ENCODE results near the gene RHOD. TPM values are rescaled to one million over a fixed set of nuclear protein-coding genes. Genes with fewer than 3 reads are reported as not detected.

RHOD gene
- total RNA-seq, 2 donors from 2014 or later, result 26.2 to 69.5 TPM

DNA sequence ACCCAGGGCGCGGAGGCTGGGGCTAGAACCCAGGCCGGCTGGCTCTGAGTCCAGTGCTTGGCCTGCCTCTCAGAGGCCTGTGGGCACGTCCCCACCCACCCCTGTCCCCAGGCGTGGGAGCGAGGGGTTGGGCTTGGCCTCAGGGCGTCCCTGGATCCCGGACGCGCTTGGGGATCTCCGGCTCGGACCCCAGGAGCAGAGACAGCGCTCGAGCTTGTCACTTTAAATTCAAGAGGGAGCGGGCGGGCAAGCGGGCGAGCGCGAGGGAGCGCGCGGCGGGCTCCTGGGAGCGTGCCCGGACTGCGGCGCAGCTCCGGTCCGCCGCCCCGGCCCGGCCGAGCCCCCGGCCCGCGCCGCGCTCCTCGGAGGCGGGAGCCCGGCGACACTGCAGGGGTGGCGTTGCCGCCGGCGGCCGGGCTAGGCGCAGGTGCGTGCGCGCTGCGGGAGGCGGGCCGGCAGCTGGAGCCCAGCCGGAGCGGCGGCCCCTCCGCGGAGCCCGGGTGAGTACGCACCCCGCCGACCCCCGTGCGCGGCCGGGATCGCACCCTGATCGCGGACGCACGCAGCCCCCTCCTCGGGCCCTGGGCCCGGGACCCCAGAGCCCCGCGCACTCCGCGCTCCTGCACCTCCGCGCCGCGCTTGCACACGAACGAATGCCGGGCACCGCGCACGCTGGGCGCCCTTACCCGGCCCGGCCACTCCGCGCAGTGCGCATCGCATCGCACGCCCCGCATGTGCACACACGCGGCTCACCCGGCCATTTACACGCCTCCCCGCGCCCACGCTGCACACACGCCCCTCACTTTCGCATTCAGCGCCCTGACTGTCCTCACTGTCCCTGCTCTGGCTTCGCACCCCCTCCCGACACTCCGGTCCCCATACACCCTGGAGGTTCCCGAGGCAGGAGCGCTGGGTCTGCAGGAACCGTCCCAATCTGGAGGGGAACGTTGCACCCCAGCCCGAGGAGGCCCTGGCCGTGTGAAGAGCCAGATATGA lies 33.4 kb upstream of the RHOD start, which contains the start of gene SYT12:
TSS of gene SYT12 (plus strand) at position 174 of the 996 bp plus-strand sequence. CDS start 7,011 bp downstream, outside the sequence.
- H3K4me1 ChIP-seq (replicated peaks), result no peaks in the 10 kb centered on the region
- H3K36me3 ChIP-seq, result no peaks in the 10 kb centered on the region
- DNase-seq (ENCODE audit: low spot score), result no peak
- no peaks in the 10 kb centered on the region for H3K27me3 ChIP-seq (replicated peaks; ENCODE audit: insufficient read depth)
- TF ChIP-seq, protein P1, sequence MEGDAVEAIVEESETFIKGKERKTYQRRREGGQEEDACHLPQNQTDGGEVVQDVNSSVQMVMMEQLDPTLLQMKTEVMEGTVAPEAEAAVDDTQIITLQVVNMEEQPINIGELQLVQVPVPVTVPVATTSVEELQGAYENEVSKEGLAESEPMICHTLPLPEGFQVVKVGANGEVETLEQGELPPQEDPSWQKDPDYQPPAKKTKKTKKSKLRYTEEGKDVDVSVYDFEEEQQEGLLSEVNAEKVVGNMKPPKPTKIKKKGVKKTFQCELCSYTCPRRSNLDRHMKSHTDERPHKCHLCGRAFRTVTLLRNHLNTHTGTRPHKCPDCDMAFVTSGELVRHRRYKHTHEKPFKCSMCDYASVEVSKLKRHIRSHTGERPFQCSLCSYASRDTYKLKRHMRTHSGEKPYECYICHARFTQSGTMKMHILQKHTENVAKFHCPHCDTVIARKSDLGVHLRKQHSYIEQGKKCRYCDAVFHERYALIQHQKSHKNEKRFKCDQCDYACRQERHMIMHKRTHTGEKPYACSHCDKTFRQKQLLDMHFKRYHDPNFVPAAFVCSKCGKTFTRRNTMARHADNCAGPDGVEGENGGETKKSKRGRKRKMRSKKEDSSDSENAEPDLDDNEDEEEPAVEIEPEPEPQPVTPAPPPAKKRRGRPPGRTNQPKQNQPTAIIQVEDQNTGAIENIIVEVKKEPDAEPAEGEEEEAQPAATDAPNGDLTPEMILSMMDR (IDR thresholded peaks at IDR 0.05), result no peak
- TF ChIP-seq POLR2A (IDR thresholded peaks at IDR 0.05) (no peak), POLR2AphosphoS5 (IDR thresholded peaks at IDR 0.05) (no peak)
- H3K4me3 ChIP-seq, result peak within 1 kb of the TSS; percentile 28 to 43
- WGBS, result 2% methylated on average over 57 of the region's 118 CpGs
- intact Hi-C loops (cut with DNase I), result no loop called here
- no peak within 1 kb of the TSS for H3K27ac ChIP-seq
- H3K9me3 ChIP-seq, result no peaks in the 10 kb centered on the region

DNA sequence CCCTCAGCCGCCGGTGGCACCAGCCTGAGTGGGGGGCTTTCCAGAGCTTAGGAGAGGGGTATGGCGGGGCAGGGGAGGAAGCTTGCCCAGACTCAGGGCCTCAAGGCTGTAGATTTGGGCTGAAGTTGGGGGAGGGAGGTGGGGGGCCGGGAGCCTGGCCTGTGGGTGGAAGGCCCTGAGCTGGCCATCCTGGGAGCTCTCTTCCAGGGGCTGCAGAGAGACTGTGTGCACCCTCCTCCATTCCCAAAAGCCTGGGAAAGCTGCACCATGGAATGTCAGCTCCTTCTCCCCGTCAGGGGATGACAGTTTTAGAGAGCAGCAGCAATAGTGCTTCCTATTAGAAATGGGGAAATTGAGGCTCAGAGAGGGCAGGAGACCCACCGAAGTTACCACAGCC lies 32.7 kb upstream of the RHOD start:
- peak overlapping the region in 1 of 2 donors; percentile 43 for H3K4me3 ChIP-seq

DNA sequence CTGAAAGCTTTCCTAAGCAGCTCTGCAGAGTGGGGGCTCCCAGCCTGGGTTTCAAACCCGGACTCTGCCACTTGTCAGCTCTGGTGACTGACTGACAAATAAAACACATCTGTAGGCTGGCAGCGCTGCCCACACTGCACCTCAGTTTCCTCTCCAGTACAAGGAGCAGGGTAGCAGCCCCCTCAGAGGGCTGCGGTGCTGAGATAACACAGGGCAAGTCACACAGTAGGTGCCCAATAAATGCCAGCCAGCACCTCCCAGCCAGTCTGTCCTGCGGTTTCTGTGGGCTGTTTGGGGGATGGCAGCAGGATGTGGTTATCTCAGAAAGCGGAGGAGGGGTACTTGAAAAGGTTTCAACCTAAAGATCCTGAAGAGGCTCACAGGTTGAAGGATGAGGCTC lies 32.2 kb upstream of the RHOD start:
- WGBS, result 78% methylated on average over 5 of the region's 5 CpGs
- Histone ChIP-seq H3K27ac (no peak overlapping the region), H3K4me3 (no peak overlapping the region), H3K9me3 (no peaks in the 10 kb centered on the region), H3K27me3 (replicated peaks; ENCODE audit: insufficient read depth) (no peaks in the 10 kb centered on the region), H3K4me1 (replicated peaks) (no peaks in the 10 kb centered on the region), H3K36me3 (no peaks in the 10 kb centered on the region)
- no peak for DNase-seq (ENCODE audit: low spot score)
- intact Hi-C loops (cut with DNase I), result no loop called here
- no peak for TF ChIP-seq POLR2A (IDR thresholded peaks at IDR 0.05)
- TF ChIP-seq, protein P1 (IDR thresholded peaks at IDR 0.05), result no peak
- TF ChIP-seq POLR2AphosphoS5 (IDR thresholded peaks at IDR 0.05), result no peak

More for the DNA sequence above, 32.7 kb upstream of the RHOD start:
- Histone ChIP-seq H3K27ac (no peak overlapping the region), H3K27me3 (replicated peaks; ENCODE audit: insufficient read depth) (no peaks in the 10 kb centered on the region), H3K36me3 (no peaks in the 10 kb centered on the region), H3K4me1 (replicated peaks) (no peaks in the 10 kb centered on the region), H3K9me3 (no peaks in the 10 kb centered on the region)
- WGBS, result 51% methylated on average over 6 of the region's 6 CpGs
- intact Hi-C loops (cut with DNase I), result no loop called here
- no peak for DNase-seq (ENCODE audit: low spot score)
- TF ChIP-seq POLR2AphosphoS5 (IDR thresholded peaks at IDR 0.05), result no peak
- no peak for TF ChIP-seq POLR2A (IDR thresholded peaks at IDR 0.05)
- TF ChIP-seq, protein P1 (IDR thresholded peaks at IDR 0.05), result no peak

DNA sequence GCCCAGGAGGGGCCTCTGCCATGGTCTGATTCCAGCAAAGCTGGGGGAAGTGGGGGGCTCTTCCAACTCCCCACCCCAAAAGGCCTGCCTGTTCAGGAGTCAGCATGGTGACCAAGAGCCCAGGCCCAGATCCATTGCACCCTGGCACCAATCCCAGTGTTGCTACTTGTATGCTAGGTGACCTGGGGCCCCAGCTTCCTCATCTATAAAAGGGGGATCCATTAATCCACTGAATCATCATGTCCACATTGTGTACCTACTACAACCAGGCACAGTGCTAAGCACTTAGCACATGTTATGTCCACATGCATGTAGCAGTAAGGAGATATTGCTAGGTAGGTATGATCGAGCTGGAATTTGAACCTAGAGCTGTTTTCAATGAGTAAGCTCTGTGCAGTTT lies 31.7 kb upstream of the RHOD start:
- H3K4me1 ChIP-seq (replicated peaks), result no peaks in the 10 kb centered on the region
- H3K27ac ChIP-seq, result no peak overlapping the region
- no peaks in the 10 kb centered on the region for H3K27me3 ChIP-seq (replicated peaks; ENCODE audit: insufficient read depth)
- no peak for DNase-seq (ENCODE audit: low spot score)
- intact Hi-C loops (cut with DNase I), result no loop called here
- H3K36me3 ChIP-seq, result no peaks in the 10 kb centered on the region
- H3K4me3 ChIP-seq, result no peak overlapping the region
- no peaks in the 10 kb centered on the region for H3K9me3 ChIP-seq
- TF ChIP-seq, protein P1 (IDR thresholded peaks at IDR 0.05), result no peak
- no peak for TF ChIP-seq POLR2A (IDR thresholded peaks at IDR 0.05)
- TF ChIP-seq POLR2AphosphoS5 (IDR thresholded peaks at IDR 0.05), result no peak
- WGBS, result 94% methylated on average over 1 of the region's 1 CpG

Measured in prostate gland (tissue), 2 donors.